ENCODE data around the gene PMM1. TPM values are rescaled to one million over a fixed set of nuclear protein-coding genes. Genes with fewer than 3 reads are reported as not detected.

The PMM1 gene
- total and polyA plus RNA-seq, 2 donors (not counting 3 experiments of a cell fraction or from before 2014, with no cell fraction given) = 14.6 to 31.7 TPM

DNA sequence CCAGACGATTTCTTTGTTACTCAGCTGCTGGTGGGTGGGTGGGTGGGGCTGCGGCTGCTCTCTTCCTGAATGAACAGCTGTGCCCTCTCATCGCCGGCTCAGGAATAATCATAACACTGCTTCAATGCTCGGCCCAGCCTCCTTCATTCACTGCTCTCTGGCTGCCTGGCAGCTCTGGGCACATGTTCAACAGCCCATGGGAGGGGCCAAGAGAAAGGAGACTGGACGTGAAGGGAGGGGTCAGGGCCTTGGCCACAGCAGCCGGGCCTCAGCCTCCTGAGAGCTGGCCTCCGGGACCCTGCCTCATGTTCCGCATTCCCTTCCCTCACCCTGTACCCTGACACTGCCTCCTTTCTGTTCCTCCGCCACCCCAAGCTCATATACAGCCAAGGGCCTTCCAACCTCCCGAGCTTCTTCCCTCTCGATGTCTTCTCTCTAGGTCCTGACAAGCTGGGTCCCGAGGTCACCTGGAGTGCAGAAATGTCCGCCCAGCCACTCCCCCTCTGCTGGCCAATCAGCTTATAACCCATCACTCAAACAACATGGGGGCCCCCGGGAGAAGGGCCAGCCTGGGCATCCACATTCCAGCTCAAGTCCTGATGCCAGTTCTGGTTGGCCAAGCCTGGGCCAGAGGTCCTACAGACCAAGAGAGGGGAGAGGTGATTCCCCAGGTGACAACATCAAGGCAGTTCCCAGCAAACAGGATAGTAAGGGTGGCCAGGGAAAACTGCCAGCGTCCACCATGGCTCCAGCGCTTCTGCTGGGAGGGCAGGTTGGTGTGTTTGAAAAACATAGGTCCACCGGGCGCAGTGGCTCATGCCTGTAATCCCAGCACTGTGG lies 32.0 kb downstream of the PMM1 start:
- Histone ChIP-seq H3K27ac (ENCODE audit: insufficient read depth, low read depth, low read length) (no peak overlapping the region), H3K4me2 (ENCODE audit: insufficient read depth, low read length) (no peak overlapping the region), H3K9ac (replicated peaks; ENCODE audit: extremely low read depth, insufficient read depth, low read length) (no peak overlapping the region), H3K4me1 (ENCODE audit: control insufficient read depth, extremely low read depth, insufficient read depth, low read length) (no peaks in the 10 kb centered on the region), H3K9me3 (replicated peaks; ENCODE audit: control insufficient read depth, insufficient read depth, low read length) (no peaks in the 10 kb centered on the region), H2AFZ (ENCODE audit: low read depth, low read length) (peak overlapping the region; percentile 12), H3K4me3 (replicated peaks in 1 of 3; ENCODE audit: insufficient read depth in 1 of 3, low read depth in 1 of 3, low read length in 3 of 3) (no peak overlapping the region), H3K9me1 (replicated peaks; ENCODE audit: control insufficient read depth, extremely low read depth, insufficient read depth, low read length) (no peaks in the 10 kb centered on the region), H3K27me3 (ENCODE audit: control insufficient read depth in 2 of 2, insufficient read depth in 2 of 2, low read length in 2 of 2) (peaks cover 0 to 8% of the 10 kb centered on the region in 2 experiments), H3K79me2 (ENCODE audit: control insufficient read depth, insufficient read depth, low read length) (no peaks in the 10 kb centered on the region), H4K20me1 (replicated peaks; ENCODE audit: control insufficient read depth, extremely low read depth, insufficient read depth, low read length) (no peaks in the 10 kb centered on the region), H3K36me3 (ENCODE audit: control insufficient read depth in 2 of 2, extremely low read depth in 1 of 2, insufficient read depth in 2 of 2, low read length in 2 of 2) (no peaks in the 10 kb centered on the region)
- ChIA-PET CTCF (interaction anchor here (0.6 to 3.7 kb wide), 6 partner anchors 10 to 176 kb away, joined by 3 to 18 read pairs (median 5); partner anchors contain the start of genes PMM1, POLR3H and TEF), POLR2A (interaction anchor here (0.8 kb wide), 1 partner anchor 17 kb away, joined by 4 read pairs; no protein-coding TSS in a partner anchor)
- no peak for TF ChIP-seq MYC (IDR thresholded peaks at IDR 0.05; ENCODE audit: low read depth, low read length)
- TF ChIP-seq, protein P1, sequence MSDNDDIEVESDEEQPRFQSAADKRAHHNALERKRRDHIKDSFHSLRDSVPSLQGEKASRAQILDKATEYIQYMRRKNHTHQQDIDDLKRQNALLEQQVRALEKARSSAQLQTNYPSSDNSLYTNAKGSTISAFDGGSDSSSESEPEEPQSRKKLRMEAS (IDR thresholded peaks at IDR 0.05; ENCODE audit: insufficient read depth, insufficient read length) = no peak
- intact Hi-C loops (cut with micrococcal nuclease) (no loop called here), dilution Hi-C loops (cut with MboI; ENCODE audit: extremely low pct_ligation_motif_present, low sequenced_read_pairs) (no loop called here)
- FAIRE-seq (peak; percentile 86), DNase-seq (ENCODE audit: low read depth, low spot score) (peak; percentile 64)
- BruUV-seq (replicated peaks) = no TSS peak

DNA sequence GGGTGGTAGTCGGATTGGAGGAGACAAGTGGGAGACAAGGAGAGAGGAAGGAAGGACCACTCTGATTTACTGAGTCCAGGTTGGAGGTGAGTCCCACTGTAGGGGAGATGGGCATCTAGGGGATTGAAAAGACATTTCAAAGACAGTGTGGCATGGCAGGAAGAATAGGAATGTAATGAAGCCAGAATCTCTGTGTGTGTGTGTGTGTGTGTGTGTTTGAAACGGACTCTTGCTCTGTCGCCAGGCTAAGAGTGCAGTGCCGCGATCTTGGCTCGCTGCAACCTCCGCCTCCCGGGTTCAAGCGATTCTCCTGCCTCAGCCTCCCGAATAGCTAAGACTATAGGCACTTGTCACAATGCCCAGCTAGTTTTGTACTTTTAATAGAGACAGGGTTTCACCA lies 33.1 kb downstream of the PMM1 start:
- Histone ChIP-seq H3K27ac (ENCODE audit: insufficient read depth, low read depth, low read length) (no peak overlapping the region), H3K4me2 (ENCODE audit: insufficient read depth, low read length) (no peak overlapping the region), H3K9ac (replicated peaks; ENCODE audit: extremely low read depth, insufficient read depth, low read length) (no peak overlapping the region), H3K4me1 (ENCODE audit: control insufficient read depth, extremely low read depth, insufficient read depth, low read length) (no peaks in the 10 kb centered on the region), H3K4me3 (replicated peaks in 1 of 3; ENCODE audit: insufficient read depth in 1 of 3, low read depth in 1 of 3, low read length in 3 of 3) (no peak overlapping the region), H3K36me3 (ENCODE audit: control insufficient read depth in 2 of 2, extremely low read depth in 1 of 2, insufficient read depth in 2 of 2, low read length in 2 of 2) (no peaks in the 10 kb centered on the region), H3K27me3 (ENCODE audit: control insufficient read depth in 2 of 2, insufficient read depth in 2 of 2, low read length in 2 of 2) (peaks cover 0 to 8% of the 10 kb centered on the region in 2 experiments), H3K79me2 (ENCODE audit: control insufficient read depth, insufficient read depth, low read length) (no peaks in the 10 kb centered on the region), H4K20me1 (replicated peaks; ENCODE audit: control insufficient read depth, extremely low read depth, insufficient read depth, low read length) (no peaks in the 10 kb centered on the region), H2AFZ (ENCODE audit: low read depth, low read length) (no peak overlapping the region), H3K9me1 (replicated peaks; ENCODE audit: control insufficient read depth, extremely low read depth, insufficient read depth, low read length) (no peaks in the 10 kb centered on the region), H3K9me3 (replicated peaks; ENCODE audit: control insufficient read depth, insufficient read depth, low read length) (no peaks in the 10 kb centered on the region)
- intact Hi-C loops (cut with micrococcal nuclease) (no loop called here), dilution Hi-C loops (cut with MboI; ENCODE audit: extremely low pct_ligation_motif_present, low sequenced_read_pairs) (no loop called here)
- BruUV-seq (replicated peaks) = no TSS peak
- FAIRE-seq (no peak), DNase-seq (ENCODE audit: low read depth, low spot score) (no peak)
- ChIA-PET CTCF (interaction anchor here (1.2 to 3.7 kb wide), 3 partner anchors 9 to 20 kb away, joined by 3 to 18 read pairs (median 7); partner anchors contain the start of gene POLR3H), POLR2A (no interaction called here)
- TF ChIP-seq EZH2 (IDR thresholded peaks at IDR 0.05; ENCODE audit: borderline replicate concordance, low read depth, low read length, severe bottlenecking) = no peak
- TF ChIP-seq, protein P1 (IDR thresholded peaks at IDR 0.05; ENCODE audit: insufficient read depth, insufficient read length) = no peak
- no peak for TF ChIP-seq FOS (IDR thresholded peaks at IDR 0.05; ENCODE audit: borderline replicate concordance, insufficient read depth, low read length)
- no peak for TF ChIP-seq MYC (IDR thresholded peaks at IDR 0.05; ENCODE audit: low read depth, low read length)
- TF ChIP-seq, protein P2, sequence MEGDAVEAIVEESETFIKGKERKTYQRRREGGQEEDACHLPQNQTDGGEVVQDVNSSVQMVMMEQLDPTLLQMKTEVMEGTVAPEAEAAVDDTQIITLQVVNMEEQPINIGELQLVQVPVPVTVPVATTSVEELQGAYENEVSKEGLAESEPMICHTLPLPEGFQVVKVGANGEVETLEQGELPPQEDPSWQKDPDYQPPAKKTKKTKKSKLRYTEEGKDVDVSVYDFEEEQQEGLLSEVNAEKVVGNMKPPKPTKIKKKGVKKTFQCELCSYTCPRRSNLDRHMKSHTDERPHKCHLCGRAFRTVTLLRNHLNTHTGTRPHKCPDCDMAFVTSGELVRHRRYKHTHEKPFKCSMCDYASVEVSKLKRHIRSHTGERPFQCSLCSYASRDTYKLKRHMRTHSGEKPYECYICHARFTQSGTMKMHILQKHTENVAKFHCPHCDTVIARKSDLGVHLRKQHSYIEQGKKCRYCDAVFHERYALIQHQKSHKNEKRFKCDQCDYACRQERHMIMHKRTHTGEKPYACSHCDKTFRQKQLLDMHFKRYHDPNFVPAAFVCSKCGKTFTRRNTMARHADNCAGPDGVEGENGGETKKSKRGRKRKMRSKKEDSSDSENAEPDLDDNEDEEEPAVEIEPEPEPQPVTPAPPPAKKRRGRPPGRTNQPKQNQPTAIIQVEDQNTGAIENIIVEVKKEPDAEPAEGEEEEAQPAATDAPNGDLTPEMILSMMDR (IDR thresholded peaks at IDR 0.05; ENCODE audit: extremely low read depth in 1 of 2, insufficient read depth in 1 of 2, low read depth in 1 of 2, low read length in 2 of 2) = no peak
- TF ChIP-seq POLR2AphosphoS5 (IDR thresholded peaks at IDR 0.05; ENCODE audit: insufficient read depth, low read depth, low read length) = no peak
- TF ChIP-seq GATA2 (IDR thresholded peaks at IDR 0.05; ENCODE audit: insufficient read depth, insufficient read length, low read depth, low read length) = no peak
- TF ChIP-seq POLR2A (IDR thresholded peaks at IDR 0.05; ENCODE audit: low read depth, low read length) = no peak
- TF ChIP-seq JUN (IDR thresholded peaks at IDR 0.05; ENCODE audit: borderline replicate concordance, insufficient read depth, insufficient read length, low read depth) = no peak

Data from endothelial cell of umbilical vein (primary cell).